Stimulated activated memory B cell treated with anti-CD40 and anti-IgM and Interleukin-4, amounts not matched to agents 10 μg/mL and 1 μg/mL and 100 μg/mL, for 72 hours (primary cell): ENCODE results near the gene TRIM47.
"Not testable (repeated sequence)": the region's sequence is repeated elsewhere in the genome, so short reads cannot be mapped to it uniquely, and the experiment has no call there.

Source experiments
- ATAC-seq: fragments of 150-1000 bp; cut with Tn5 transposase; 2 replicates; pipeline ENCODE4 v1.10.0; 2021
- H3K27ac Mint-ChIP-seq: one replicate; pipeline ENCODE4 v1.8.0; 2022; ENCODE audit warnings: mild to moderate bottlenecking, mixed read lengths
- H3K27me3 Mint-ChIP-seq: one replicate; pipeline ENCODE4 v1.8.0; 2022; ENCODE audit warnings: mixed read lengths
- H3K36me3 Mint-ChIP-seq: one replicate; pipeline ENCODE4 v1.8.0; 2022; ENCODE audit warnings: mixed read lengths
- H3K4me1 Mint-ChIP-seq: one replicate; pipeline ENCODE4 v1.8.0; 2022; ENCODE audit warnings: mixed read lengths
- H3K4me3 Mint-ChIP-seq: one replicate; pipeline ENCODE4 v1.8.0; 2022; ENCODE audit warnings: mild to moderate bottlenecking, moderate library complexity, mixed read lengths
- H3K9me3 Mint-ChIP-seq: one replicate; pipeline ENCODE4 v1.8.0; 2022; ENCODE audit warnings: mixed read lengths

Gene TRIM47

DNA sequence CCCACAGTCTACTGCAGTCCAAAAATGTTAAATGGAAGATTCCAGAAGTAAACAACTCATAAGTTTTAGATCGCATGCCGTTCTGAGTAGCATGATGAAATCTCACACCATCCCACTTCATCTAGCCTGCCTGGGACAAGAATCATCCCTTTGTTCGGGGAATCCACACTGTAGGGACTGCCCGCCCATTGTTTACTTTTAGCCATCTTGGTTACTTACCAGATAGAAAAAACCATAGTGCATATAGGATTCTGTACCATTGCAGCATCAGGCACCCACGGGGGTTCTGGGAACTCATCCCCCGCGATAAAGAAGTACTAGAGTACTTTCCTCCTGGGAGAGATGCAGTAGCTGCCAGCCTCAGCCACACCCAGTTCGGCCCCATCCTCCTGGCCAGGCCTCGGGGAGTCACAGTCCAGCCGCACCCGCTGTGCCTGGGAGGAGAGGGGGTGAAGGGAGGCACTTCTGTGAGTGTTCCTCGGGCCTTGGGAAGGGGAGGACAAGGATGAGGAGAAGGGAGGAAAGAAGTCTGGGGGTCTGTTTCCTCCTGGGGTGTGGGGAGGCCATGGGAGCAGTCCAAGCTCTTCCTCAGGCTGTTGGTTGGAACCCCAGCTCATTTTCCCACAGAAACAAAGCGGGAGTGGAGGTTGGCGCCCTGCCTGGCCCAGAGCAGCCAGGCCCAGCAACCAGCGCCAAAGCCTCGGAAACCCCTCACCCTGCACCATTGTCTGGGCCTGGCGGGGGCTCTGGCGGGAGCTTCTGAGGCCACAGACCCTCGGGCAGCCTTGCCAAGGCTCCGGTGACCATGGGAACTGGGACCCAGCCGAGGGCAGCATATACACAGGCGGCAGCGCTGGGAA lies 8.9 kb downstream of the TRIM47 start:
- ATAC-seq: no peak
- no peak overlapping the region for H3K4me3 Mint-ChIP-seq
- no peaks in the 10 kb centered on the region for H3K36me3 Mint-ChIP-seq
- H3K27ac Mint-ChIP-seq: no peak overlapping the region
- H3K9me3 Mint-ChIP-seq: no peaks in the 10 kb centered on the region
- no peaks in the 10 kb centered on the region for H3K27me3 Mint-ChIP-seq
- peaks cover 9% of the 10 kb centered on the region for H3K4me1 Mint-ChIP-seq

DNA sequence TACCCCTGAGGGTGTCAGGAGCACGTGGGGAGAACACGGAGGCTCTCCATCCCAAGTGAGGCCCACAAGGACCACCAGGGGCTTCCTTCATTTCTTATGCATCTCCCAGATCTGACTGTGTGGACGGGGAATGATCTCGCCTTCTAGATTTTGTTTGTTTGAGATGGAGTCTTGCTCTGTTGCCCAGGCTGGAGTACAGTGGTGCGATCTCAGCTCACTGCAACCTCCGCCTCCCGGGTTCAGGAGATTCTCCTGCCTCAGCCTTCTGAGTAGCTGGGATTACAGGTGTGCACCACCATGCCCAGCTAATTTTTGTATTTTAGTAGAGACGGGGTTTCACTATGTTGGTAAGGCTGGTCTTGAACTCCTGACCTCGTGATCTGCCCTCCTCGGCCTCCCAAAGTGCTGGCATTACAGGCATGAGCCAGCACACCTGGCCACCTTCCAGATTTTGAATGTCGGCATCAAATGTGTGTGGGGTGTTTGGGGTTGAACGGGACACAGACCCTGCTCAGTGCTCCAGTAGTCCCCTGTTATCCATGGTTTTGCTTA lies 9.6 kb downstream of the TRIM47 start:
- H3K27ac Mint-ChIP-seq, ATAC-seq, H3K36me3 Mint-ChIP-seq, H3K4me3 Mint-ChIP-seq, H3K9me3 Mint-ChIP-seq, H3K27me3 Mint-ChIP-seq: not testable (repeated sequence)
- peaks cover 16% of the 10 kb centered on the region for H3K4me1 Mint-ChIP-seq

DNA sequence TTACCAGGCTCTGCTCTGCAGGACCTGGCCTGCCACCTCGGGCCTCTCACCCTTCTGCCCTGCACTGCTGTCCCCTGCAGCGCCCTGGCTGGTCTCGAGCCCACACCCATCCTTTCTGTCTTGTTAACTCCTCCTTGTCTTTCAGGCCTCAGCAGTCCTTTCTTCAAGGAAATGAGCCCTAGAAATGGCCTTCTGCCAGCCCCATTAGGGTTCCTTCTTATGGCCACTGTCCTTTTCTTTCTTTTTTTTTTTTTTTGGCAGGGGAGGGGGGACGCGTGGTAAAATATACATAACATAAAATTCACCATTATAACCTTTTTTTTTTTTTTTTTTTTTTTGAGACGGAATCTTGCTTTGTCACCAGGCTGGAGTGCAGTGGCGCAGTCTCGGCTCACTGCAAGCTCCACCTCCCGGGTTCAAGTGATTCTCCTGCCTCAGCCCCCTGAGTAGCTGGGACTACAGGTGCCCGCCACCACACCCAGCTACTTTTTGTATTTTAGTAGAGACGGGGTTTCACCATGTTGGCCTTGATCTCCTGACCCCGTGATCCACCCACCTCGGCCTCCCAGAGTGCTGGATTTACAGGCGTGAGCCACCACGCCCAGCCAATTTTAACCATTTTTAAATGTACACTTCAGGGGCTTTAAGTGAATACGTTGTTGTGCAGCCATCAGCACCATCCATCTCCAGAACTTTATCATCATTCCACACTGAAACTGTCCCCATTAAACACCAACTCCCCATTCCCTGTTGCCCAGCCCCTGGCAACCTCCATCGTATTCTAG lies 12.8 kb downstream of the TRIM47 start:
- peaks cover 17% of the 10 kb centered on the region for H3K4me1 Mint-ChIP-seq
- H3K27me3 Mint-ChIP-seq, H3K4me3 Mint-ChIP-seq, ATAC-seq, H3K9me3 Mint-ChIP-seq, H3K36me3 Mint-ChIP-seq: not testable (repeated sequence)
- peak overlapping the region; percentile 76 for H3K27ac Mint-ChIP-seq

DNA sequence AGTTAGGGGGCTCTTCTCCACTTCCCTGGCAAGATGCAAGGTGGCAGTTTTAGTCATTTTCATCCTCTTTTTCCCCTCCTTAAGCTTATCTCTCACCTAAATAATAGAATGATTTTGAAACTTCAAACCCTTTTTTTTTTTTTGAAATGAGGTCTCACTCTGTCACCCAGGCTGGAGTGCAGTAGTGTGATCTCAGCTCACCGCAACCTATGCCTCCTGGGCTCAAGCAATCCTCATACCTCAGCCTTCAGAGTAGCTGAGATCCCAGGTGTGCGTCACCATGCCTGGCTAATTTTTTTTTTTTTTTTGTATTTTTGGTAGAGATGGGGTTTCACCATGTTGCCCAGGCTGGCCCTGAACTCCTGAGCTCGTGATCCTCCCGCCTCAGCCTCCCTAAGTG lies 13.5 kb downstream of the TRIM47 start:
- peak overlapping the region; percentile 76 for H3K27ac Mint-ChIP-seq
- not testable (repeated sequence) for H3K27me3 Mint-ChIP-seq

DNA sequence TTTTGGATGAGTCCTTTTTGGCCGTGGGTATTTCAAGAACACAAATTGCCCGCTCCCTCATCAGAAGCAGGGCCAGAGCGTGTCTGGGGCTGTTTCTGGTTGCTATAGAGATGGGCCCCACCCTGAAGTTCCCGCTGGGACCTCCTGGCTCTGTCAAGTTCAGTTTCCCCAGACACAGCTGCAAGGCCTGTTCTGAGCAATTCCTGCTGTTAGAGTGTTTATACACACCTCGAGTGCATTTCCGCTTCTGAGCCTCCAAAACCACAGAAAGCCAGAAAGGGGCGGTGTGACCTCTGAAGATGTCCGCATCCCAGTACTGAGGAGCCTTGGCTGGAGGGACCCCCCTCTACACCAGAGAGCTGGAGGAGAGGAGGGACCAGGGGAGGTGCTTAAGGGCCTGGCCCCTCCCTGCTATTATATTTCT lies 13.9 kb downstream of the TRIM47 start:
- Mint-ChIP-seq H3K4me1 (peaks cover 17% of the 10 kb centered on the region), H3K4me3 (no peak overlapping the region), H3K36me3 (no peaks in the 10 kb centered on the region), H3K9me3 (no peaks in the 10 kb centered on the region), H3K27ac (peak overlapping the region; percentile 76), H3K27me3 (no peaks in the 10 kb centered on the region)
- peak; percentile 93 for ATAC-seq

More for the DNA sequence above, 13.5 kb downstream of the TRIM47 start:
- H3K36me3 Mint-ChIP-seq, H3K9me3 Mint-ChIP-seq, H3K4me3 Mint-ChIP-seq: not testable (repeated sequence)
- peaks cover 17% of the 10 kb centered on the region for H3K4me1 Mint-ChIP-seq
- ATAC-seq: peak; percentile 31

DNA sequence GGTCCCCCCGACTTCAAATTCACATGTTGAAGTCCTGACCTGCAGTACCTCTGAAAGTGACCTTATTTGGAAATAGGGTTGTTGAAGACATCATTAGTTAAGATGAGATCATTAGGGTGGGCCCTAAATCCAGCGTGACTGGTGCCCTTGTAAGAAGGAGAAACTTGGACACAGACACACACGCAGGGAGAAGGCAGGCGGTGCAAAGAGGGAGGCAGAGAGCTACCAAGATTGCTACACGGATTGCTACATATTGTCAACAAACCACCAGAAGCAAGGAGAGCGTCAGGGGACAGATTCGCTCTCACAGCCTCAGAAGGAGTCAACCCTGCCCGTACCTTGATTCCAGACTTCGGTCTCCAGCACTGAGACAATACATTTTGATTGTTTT lies 16.5 kb downstream of the TRIM47 start:
- no peak overlapping the region for H3K4me3 Mint-ChIP-seq
- H3K4me1 Mint-ChIP-seq: peaks cover 33% of the 10 kb centered on the region
- ATAC-seq: no peak
- H3K9me3 Mint-ChIP-seq: no peaks in the 10 kb centered on the region
- H3K27me3 Mint-ChIP-seq: no peaks in the 10 kb centered on the region
- H3K27ac Mint-ChIP-seq: peak overlapping the region; percentile 71
- H3K36me3 Mint-ChIP-seq: no peaks in the 10 kb centered on the region

DNA sequence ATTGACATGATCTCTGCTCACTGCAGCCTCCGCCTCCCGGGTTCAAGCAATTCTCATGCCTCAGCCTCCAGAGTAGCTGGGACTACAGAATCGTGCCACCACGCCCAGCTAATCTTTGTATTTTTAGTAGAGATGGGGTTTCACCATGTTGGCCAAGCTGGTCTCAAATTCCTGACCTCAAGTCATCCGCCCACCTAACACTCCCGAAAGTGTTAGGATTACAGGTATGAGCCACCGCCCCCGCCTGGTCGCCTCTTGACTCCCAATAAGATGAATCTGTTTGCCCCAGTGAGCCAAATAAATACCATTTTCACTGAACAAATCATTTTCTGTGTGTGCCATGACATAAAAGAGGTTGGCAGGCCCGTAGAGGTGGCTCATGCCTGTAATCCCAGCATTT lies 19.0 kb downstream of the TRIM47 start:
- not testable (repeated sequence) for H3K27me3 Mint-ChIP-seq, H3K9me3 Mint-ChIP-seq, H3K4me3 Mint-ChIP-seq, ATAC-seq, H3K36me3 Mint-ChIP-seq
- Mint-ChIP-seq H3K4me1 (peaks cover 34% of the 10 kb centered on the region), H3K27ac (peak overlapping the region; percentile 71)

DNA sequence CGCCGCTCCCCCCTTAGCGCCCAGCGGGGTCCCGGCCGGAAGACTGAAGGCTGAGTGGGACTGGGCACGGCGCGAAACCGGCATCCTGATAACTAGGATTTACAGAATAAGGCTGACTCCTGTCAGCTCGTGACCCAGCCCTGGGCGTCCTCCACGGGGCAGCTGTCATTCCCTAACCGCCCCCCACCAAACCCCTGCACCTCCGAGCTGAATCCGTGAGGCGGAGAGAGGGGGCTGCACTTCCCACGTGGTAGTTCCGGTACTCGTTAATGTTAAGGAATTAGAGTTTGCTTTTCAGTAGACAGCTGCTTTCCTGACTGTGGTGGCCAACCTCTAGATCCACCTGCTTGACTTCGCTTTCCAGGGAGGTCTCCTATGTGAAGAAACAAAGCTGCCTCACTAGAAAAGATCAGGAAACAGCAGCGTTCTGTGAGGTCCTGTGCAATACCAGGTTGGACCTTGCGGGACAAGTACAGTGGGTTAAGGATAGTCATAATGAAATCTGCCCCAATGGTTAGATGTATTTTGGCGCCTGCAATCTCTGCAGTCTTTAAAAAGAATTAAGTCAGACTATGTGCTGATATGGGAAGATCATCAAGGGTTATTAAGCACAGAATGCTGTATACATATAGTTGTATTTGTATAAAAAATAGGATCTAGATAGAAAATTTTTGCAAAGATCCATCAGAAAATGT lies 22.2 kb downstream of the TRIM47 start:
- no peaks in the 10 kb centered on the region for H3K36me3 Mint-ChIP-seq
- no peak for ATAC-seq
- H3K4me3 Mint-ChIP-seq: no peak overlapping the region
- peaks cover 39% of the 10 kb centered on the region for H3K4me1 Mint-ChIP-seq
- no peaks in the 10 kb centered on the region for H3K9me3 Mint-ChIP-seq
- no peaks in the 10 kb centered on the region for H3K27me3 Mint-ChIP-seq
- no peak overlapping the region for H3K27ac Mint-ChIP-seq

DNA sequence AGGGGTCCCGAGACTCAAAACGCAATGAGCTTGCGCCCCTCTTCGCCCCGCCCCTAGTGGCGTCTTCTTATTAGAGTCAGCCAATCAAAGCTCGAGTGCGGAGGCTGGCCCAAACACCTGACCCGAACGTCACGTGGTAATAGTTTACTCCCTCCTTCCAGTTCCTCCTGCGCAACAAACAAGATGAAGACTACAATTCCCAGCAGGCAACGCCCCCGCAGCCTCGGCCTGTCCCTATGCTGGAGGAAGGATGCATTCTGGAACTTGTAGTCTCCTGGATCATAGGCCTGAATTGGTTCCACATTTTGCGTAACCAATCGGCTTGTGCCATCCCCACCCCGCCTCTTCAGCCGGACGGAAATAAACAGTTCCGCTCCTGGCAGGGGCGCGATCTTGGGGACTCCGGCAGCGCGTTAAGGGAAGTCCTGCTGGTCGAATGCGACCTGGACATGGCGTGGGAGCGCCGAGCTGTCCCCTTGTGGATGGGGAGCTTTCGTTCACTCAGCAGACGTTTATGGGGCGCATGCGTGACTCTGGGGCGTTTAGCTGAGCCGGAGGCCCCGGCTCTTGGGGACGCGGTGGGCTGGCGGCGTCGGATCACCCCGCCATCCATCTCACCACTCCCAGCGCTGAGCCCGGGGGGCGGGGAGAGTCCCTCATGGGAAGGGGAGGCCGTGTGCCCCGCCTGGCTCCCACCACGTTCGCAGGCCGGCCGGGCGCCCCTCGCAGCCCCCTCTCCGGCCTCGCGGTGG lies 22.9 kb downstream of the TRIM47 start, which contains the start of gene WBP2:
TSS of gene WBP2 (minus strand) at position 26 of the 752 bp plus-strand sequence. CDS start 38 bp downstream, outside the sequence.
- no peaks in the 10 kb centered on the region for H3K9me3 Mint-ChIP-seq
- H3K4me3 Mint-ChIP-seq: no peak within 1 kb of the TSS
- H3K27ac Mint-ChIP-seq: no peak within 1 kb of the TSS
- H3K27me3 Mint-ChIP-seq: no peaks in the 10 kb centered on the region
- ATAC-seq: peak; percentile 94
- H3K36me3 Mint-ChIP-seq: no peaks in the 10 kb centered on the region
- peaks cover 39% of the 10 kb centered on the region for H3K4me1 Mint-ChIP-seq

DNA sequence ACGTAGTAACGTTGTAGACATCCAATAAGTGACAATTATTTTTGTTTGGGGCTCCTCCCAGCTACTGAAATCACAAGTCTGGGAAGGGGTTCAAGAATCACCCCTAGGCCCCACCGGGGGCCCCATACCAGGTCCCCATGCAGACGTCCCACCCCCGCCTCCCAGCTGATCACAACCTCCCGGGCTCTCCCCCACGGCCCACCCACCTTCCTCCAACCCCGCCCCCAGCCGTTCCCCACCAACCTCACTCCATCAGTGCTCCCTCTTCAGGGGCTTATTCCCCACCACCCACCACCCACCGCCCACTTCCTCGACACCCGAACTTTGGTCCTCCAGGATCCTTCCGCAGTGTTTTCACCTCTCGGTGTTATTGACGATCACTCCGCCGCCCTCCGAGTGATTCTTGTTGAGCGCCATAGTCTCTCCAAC lies 23.5 kb downstream of the TRIM47 start:
- Mint-ChIP-seq H3K36me3 (peaks cover 3% of the 10 kb centered on the region), H3K27me3 (no peaks in the 10 kb centered on the region), H3K27ac (no peak overlapping the region), H3K4me3 (no peak overlapping the region), H3K9me3 (no peaks in the 10 kb centered on the region), H3K4me1 (peaks cover 39% of the 10 kb centered on the region)
- ATAC-seq: peak; percentile 2

DNA sequence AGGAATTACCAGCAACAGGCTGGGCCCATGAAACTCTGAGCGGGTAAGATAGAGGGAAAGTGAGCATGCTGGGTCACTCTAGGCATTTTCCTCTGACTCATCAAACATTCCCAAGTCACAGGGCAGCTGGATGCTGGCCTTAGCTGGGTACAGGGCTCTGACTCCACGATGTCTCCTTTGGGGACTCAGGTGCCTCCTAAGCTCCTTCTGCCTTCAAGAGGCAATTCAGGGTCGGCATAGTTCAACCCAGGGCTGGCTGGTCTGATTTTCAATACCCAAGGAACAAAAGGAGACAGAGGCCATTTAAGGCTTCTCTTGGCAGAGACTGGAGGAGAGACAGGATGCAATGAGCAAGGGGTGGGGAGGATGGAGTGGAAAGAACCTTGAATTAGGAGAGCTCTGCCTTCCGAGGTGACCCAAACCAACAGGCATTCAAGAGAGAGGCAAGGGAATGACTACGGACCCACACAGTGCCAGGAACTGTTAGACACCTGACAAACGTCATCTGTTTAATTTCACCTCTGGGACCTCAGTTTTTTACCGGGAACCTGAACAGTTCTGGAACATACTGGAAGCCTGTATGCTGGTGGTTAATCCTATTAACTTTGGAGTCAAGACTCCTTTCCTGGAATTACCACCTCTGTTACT lies 24.2 kb downstream of the TRIM47 start:
- H3K27me3 Mint-ChIP-seq: no peaks in the 10 kb centered on the region
- ATAC-seq: no peak
- H3K9me3 Mint-ChIP-seq: no peaks in the 10 kb centered on the region
- no peak overlapping the region for H3K27ac Mint-ChIP-seq
- peaks cover 42% of the 10 kb centered on the region for H3K4me1 Mint-ChIP-seq
- no peak overlapping the region for H3K4me3 Mint-ChIP-seq
- H3K36me3 Mint-ChIP-seq: peaks cover 10% of the 10 kb centered on the region

DNA sequence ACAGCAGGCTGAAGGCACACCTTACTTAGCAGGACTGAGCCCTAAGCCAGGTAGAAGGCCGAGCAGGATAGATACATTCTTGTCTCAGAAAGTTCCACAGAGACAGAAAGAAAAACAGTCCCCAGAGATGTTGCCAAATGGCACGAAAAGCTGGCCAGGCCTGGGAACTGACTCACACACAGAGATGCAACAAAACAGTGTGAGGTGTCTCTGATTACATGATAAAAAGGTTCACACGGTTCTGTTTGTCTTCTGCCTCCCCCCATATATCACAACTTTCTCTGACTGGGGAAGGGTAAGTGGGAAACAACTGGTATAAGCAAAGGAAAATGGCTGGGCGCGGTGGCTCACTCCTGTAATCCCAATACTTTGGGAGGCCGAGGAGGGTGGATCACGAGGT lies 24.9 kb downstream of the TRIM47 start:
- Mint-ChIP-seq H3K27ac (no peak overlapping the region), H3K4me3 (peak overlapping the region; percentile 39), H3K36me3 (peaks cover 11% of the 10 kb centered on the region), H3K27me3 (no peaks in the 10 kb centered on the region), H3K9me3 (no peaks in the 10 kb centered on the region), H3K4me1 (peaks cover 38% of the 10 kb centered on the region)
- ATAC-seq: no peak

DNA sequence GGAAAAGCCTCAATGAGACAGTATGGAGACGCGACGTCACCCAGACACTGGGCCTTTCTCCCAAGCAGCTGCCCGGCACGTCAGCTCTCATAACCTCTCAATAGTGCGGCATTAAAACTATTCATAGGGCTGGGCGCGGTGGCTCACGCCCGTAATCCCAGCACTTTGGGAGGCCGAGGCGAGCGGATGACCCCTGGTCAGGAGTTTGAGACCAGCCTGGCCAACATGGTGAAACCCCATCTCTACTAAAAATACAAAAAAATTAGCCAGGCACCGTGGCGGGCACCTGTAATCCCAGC lies 26.7 kb downstream of the TRIM47 start:
- ATAC-seq, H3K9me3 Mint-ChIP-seq, H3K4me3 Mint-ChIP-seq, H3K27me3 Mint-ChIP-seq, H3K27ac Mint-ChIP-seq: not testable (repeated sequence)
- peaks cover 29% of the 10 kb centered on the region for H3K36me3 Mint-ChIP-seq
- peaks cover 37% of the 10 kb centered on the region for H3K4me1 Mint-ChIP-seq

DNA sequence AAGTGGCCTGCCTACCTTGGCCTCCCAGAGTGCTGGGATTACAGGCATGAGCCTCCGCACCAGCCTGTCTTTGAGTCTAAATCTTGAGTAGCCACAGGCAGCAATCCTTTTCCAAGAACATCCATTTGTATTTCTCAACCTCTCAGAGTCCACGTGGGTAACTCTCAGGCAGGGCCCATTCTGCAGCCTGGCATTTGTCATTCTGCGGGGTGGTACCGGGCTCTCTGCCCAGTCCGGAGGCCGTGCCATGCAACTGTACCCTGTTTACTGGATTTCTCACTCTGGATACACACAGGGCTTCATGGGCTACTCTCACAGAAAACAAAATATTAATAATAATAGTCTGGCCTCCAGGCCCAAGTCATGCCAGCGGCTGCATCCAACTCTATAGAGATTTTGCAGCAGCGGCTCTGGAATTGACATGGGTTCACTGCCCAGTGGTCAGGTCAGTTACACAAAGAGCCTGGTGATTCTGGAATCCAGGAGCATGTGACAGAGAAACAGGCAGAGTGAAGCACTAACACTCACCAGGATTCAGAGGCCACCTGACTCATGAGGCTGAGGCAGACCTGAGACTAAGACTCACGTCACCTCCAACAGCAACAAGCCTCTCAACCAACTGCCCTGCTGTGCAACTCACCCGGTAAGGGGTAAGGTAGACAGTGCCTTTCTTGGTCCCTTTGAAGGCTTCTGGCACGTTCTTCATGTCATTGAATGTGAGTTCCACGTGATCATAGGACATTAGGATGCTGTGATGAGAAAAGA lies 27.3 kb downstream of the TRIM47 start:
- Mint-ChIP-seq H3K4me1 (peaks cover 36% of the 10 kb centered on the region), H3K27me3 (no peaks in the 10 kb centered on the region), H3K27ac (no peak overlapping the region), H3K36me3 (peaks cover 34% of the 10 kb centered on the region), H3K9me3 (no peaks in the 10 kb centered on the region), H3K4me3 (no peak overlapping the region)
- ATAC-seq: no peak
